ENCODE data around the gene ZCCHC7. TPM values are rescaled to one million over a fixed set of nuclear protein-coding genes. Genes with fewer than 3 reads are reported as not detected.

ZCCHC7 gene
- total RNA-seq, 2 experiments from 2014 or later: 32.9 to 37.0 TPM

DNA sequence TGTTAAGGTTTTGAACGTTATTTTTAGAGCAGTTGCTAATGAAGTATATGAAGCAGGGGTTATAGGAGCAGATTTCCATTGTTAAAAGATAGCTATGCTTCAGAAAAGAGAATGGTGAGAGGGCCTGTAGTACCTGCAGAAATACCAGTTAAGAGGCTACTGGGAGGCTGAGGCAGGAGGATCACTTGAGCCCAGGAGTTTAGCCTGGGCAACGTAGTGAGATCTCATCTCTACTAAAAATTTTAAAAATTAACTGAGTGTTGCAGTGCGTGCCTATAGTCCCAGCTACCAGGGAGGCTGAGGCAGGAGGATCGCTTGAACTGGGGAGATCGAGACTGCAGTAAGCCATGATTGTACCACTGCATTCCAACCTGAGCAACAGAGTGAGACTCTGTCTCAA is 148.8 kb downstream of the ZCCHC7 start:
- TF ChIP-seq, protein P1, sequence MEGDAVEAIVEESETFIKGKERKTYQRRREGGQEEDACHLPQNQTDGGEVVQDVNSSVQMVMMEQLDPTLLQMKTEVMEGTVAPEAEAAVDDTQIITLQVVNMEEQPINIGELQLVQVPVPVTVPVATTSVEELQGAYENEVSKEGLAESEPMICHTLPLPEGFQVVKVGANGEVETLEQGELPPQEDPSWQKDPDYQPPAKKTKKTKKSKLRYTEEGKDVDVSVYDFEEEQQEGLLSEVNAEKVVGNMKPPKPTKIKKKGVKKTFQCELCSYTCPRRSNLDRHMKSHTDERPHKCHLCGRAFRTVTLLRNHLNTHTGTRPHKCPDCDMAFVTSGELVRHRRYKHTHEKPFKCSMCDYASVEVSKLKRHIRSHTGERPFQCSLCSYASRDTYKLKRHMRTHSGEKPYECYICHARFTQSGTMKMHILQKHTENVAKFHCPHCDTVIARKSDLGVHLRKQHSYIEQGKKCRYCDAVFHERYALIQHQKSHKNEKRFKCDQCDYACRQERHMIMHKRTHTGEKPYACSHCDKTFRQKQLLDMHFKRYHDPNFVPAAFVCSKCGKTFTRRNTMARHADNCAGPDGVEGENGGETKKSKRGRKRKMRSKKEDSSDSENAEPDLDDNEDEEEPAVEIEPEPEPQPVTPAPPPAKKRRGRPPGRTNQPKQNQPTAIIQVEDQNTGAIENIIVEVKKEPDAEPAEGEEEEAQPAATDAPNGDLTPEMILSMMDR (IDR thresholded peaks at IDR 0.05): no peak
- ATAC-seq: no peak
- Mint-ChIP-seq H3K27ac (no peak overlapping the region), H3K4me3 (no peak overlapping the region), H3K9me3 (peaks cover 6% of the 10 kb centered on the region), H3K36me3 (ENCODE audit: low read depth) (peaks cover 32% of the 10 kb centered on the region), H3K27me3 (no peaks in the 10 kb centered on the region), H3K4me1 (ENCODE audit: low read depth) (peaks cover 12% of the 10 kb centered on the region)
- ChIA-PET POLR2A (no interaction called here), CTCF (no interaction called here)
- intact Hi-C loops (cut with micrococcal nuclease): no loop called here
- DNase-seq: no peak

DNA sequence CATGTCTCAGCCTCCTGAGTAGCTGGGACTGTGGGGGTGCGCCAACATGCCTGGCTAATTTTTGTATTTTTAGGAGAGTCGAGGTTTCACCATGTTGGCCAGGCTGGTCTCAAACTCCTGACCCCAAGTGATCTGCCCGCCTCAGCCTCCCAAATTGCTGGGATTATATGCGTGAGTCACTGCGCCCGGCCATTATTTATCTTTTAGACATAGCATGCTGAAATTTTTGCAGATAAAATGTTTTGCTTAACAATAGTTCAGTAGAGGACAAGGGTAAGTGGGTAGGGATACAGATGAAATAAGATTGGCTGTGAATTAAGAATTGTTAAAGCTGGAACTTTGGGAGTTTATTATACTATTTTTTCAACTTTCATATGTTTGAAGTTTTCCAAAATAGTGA is 151.3 kb downstream of the ZCCHC7 start:
- intact Hi-C loops (cut with micrococcal nuclease): no loop called here
- ChIA-PET POLR2A (no interaction called here), CTCF (no interaction called here)
- Mint-ChIP-seq H3K4me1 (ENCODE audit: low read depth) (peaks cover 9% of the 10 kb centered on the region), H3K27ac (no peak overlapping the region), H3K36me3 (ENCODE audit: low read depth) (peaks cover 37% of the 10 kb centered on the region), H3K4me3 (no peak overlapping the region), H3K27me3 (no peaks in the 10 kb centered on the region), H3K9me3 (peaks cover 6% of the 10 kb centered on the region)
- DNase-seq (no peak), ATAC-seq (no peak)
- TF ChIP-seq, protein P1 (IDR thresholded peaks at IDR 0.05): no peak

DNA sequence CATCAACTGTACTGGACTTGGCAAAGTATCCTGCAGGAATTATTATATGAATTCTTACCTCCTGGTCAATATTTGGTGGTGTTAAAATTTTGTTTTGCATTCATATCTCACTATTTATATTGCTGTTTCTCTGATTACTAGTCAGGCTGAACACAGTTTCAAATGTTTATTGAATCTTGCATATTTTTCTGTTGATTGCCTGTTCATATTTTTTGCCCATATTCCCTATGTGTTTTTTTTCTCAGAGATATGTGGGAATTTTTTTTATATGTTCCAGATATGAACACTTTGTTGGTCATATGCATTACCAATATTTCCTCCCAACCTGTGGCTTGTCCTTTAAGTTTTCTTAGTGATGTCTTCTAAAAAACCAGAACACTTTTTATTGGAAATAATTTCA is 153.2 kb downstream of the ZCCHC7 start:
- POLR2A ChIA-PET: no interaction called here

DNA sequence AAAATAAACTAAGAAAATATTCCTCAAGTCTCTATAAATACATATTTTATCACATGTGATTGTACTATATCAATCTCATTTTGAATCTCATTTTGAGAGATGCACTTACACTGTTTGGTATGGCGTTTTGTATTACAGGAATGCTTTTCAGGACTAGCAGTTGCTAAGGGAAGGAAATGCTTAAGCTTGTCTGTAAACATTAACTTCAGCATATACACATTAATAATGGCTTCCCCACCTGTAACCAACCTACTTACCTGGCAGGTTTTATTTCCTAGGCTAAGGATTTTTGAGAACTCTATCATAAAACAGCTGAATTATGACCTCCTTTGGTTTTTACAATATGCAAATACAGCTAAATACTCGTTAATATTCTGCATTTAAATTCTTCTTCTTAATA is 161.2 kb downstream of the ZCCHC7 start:
- Mint-ChIP-seq H3K27ac (no peak overlapping the region), H3K4me3 (no peak overlapping the region), H3K4me1 (ENCODE audit: low read depth) (peaks cover 23% of the 10 kb centered on the region), H3K9me3 (no peaks in the 10 kb centered on the region), H3K36me3 (ENCODE audit: low read depth) (peaks cover 11% of the 10 kb centered on the region), H3K27me3 (no peaks in the 10 kb centered on the region)
- ATAC-seq (no peak), DNase-seq (no peak)
- POLR2A ChIA-PET: no interaction called here
- TF ChIP-seq, protein P1 (IDR thresholded peaks at IDR 0.05): no peak
- CTCF ChIA-PET: interaction anchor here (0.8 to 1.2 kb wide), 2 partner anchors 17 to 27 kb away, joined by 3 to 4 read pairs; no protein-coding TSS in a partner anchor
- intact Hi-C loops (cut with micrococcal nuclease): no loop called here

More for the DNA sequence above, 153.2 kb downstream of the ZCCHC7 start:
- Mint-ChIP-seq H3K27ac (no peak overlapping the region), H3K4me1 (ENCODE audit: low read depth) (peaks cover 9% of the 10 kb centered on the region), H3K36me3 (ENCODE audit: low read depth) (peaks cover 42% of the 10 kb centered on the region), H3K9me3 (peaks cover 6% of the 10 kb centered on the region), H3K27me3 (no peaks in the 10 kb centered on the region), H3K4me3 (no peak overlapping the region)
- intact Hi-C loops (cut with micrococcal nuclease): no loop called here
- TF ChIP-seq, protein P1 (IDR thresholded peaks at IDR 0.05): no peak
- ATAC-seq (no peak), DNase-seq (no peak)
- CTCF ChIA-PET: interaction anchor here (2.0 kb wide), 1 partner anchor 11 kb away, joined by 5 read pairs; no protein-coding TSS in a partner anchor

DNA sequence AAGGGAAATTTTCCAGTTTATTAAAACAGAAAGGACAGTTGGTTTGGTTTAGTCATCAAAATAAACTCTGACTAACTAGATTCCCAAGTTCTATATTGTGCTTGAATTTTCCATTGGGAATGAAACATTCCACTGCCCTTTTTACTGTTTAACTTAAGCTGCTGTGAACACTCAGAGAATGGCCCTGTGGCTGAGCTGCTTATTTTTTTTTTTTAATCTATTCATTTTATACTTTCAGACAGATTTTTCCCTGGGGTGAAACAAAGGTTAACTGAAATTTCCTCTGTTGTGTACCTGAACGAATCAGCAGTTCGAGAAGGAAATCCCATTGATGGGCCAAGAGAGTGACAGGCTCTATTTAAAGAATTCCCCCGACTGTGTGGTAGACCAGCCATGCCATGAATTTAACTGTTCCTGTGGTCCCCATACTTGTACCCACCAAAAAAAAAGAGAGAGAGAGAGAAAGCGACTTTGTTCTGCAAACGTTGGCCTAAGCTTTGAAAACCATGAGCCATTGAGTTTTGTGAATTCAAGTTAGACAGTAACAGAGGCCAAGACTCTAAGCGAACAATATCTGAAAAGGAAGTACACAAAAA is 163.5 kb downstream of the ZCCHC7 start:
- H3K9me3 Mint-ChIP-seq: no peaks in the 10 kb centered on the region
- ATAC-seq (peak; percentile 47), DNase-seq (no peak)
- H3K4me1 Mint-ChIP-seq (ENCODE audit: low read depth): peaks cover 30% of the 10 kb centered on the region
- POLR2A ChIA-PET: interaction anchor here (0.5 to 0.6 kb wide), 2 partner anchors 30 to 130 kb away, joined by 3 read pairs; no protein-coding TSS in a partner anchor
- no peaks in the 10 kb centered on the region for H3K27me3 Mint-ChIP-seq
- intact Hi-C loops (cut with micrococcal nuclease): no loop called here
- peak overlapping the region; percentile 1 for H3K4me3 Mint-ChIP-seq
- TF ChIP-seq, protein P1 (IDR thresholded peaks at IDR 0.05): no peak
- H3K36me3 Mint-ChIP-seq (ENCODE audit: low read depth): peaks cover 16% of the 10 kb centered on the region
- peak overlapping the region; percentile 53 for H3K27ac Mint-ChIP-seq
- CTCF ChIA-PET: interaction anchor here (1.9 to 2.1 kb wide), 2 partner anchors 10 to 17 kb away, joined by 5 to 7 read pairs; no protein-coding TSS in a partner anchor
